Astrocyte of the hippocampus (primary cell): ENCODE results near the gene TAF11L8.
"Not testable (repeated sequence)": the region's sequence is repeated elsewhere in the genome, so short reads cannot be mapped to it uniquely, and the experiment has no call there.

Source experiments
- DNase-seq: peaks from one replicate; pipeline ENCODE4 v3.0.0; 2011; ENCODE audit warnings: low read depth, low spot score

TAF11L8 gene

DNA sequence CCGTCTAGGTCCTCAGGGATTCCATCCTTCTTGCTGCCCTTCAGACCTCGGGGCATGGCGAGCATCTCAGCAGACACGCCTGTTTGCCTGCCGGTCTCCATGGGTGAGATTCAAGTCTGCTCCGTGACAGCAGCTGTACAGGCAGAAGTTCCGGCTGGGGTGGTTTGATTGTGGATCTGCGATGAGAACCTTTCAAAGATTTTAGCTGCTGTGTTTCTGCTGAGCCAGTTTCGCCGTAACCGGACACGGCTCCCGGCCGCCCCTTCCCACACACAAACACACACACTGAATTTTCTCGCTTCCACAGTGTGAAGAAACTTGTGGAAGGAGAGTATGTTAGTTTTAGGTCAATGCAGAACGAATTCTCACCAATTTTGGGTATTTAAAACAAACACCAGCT lies at the start of gene TAF11L8:
TSS of gene TAF11L8 (minus strand) at position 101 of the 400 bp plus-strand sequence.
- not testable (repeated sequence) for DNase-seq

DNA sequence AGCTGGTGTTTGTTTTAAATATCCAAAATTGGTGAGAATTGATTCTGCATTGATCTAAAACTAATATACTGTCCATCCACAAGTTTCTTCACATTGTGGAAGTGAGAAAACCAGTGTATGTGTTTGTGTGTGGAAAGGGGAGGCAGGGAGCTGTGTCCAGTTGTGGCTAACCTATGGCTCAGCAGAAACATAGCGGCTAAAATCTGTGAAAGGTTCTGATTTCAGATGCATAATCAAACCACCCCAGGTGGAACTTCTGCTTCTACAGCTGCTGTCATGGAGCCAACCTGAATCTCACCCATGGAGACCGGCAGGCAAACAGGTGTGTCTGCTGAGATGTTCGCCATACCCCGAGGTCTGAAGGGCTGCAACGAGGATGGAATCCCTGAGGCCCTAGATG lies 43.4 kb upstream of the TAF11L8 start, which contains the start of gene TAF11L14:
TSS of gene TAF11L14 (plus strand) at position 301 of the 400 bp plus-strand sequence.
- no peak for DNase-seq

DNA sequence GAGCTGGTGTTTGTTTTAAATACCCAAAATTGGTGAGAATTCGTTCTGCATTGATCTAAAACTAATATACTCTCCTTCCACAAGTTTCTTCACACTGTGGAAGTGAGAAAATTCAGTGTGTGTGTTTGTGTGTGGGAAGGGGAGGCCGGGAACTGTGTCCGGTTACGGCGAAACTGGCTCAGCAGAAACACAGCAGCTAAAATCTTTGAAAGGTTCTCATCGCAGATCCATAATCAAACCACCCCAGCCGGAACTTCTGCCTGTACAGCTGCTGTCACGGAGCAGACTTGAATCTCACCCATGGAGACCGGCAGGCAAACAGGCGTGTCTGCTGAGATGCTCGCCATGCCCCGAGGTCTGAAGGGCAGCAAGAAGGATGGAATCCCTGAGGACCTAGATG lies 41.0 kb upstream of the TAF11L8 start, which contains the start of gene TAF11L13:
TSS of gene TAF11L13 (plus strand) at position 301 of the 400 bp plus-strand sequence.
- not testable (repeated sequence) for DNase-seq

DNA sequence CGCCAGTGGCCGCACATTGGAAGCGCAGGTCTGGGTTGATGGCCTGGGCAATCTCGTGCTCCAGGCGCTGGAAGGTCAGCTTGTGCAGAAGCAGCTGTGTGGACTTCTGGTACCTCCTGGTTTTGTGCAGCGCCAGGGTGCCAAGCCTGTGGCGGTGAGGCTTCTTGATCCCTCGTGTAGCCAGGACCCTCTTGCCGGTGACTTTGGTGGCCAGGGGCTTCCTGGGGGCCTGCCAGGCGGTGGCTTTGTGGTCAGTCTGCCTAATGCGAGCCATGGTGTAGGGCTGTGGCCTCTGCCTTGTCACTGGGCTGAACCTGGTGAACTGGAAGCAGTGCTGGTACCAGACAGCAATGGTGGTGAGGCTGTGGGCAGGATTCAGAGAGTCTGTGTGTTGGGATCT lies 34.9 kb upstream of the TAF11L8 start:
- no peak for DNase-seq

DNA sequence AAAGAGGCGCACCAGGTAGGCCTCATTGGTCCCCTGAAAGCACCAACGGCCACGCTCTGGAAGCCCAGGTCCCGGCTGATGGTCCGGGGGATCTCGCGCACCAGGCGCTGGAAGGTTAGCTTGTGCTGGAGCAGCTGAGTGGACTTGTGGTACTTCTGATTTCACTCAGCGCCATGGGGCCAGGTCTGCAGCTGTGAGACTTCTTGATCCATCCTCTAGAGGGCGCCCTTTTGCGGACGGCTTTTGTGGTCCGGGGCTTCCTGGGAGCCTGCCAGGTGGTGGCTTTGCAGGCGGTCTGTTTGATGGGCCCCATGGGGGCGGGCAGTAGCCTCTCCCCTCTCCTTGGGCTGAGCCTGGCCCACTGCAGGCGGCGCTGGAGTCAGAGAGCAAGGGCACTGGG lies 29.9 kb upstream of the TAF11L8 start:
- no peak for DNase-seq

DNA sequence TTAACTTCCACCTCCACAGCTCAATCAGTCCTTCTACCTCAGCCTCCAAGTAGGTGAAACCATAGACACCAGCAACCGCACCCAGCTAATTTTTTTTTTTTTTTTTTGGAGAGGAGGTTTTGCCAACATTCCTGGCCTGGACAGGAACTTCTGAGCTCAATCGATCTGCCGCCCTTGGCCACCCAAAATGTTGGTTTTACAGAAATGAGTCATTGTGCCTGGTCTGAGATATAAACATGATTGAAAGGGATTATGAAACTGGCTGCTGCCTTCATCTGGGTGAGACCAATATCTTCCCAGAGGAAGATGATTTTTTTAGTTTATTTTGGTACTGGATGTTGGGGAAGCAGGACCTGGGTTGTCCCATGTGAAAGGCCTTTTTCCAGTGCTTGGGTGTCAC lies 28.6 kb upstream of the TAF11L8 start:
- no peak for DNase-seq

DNA sequence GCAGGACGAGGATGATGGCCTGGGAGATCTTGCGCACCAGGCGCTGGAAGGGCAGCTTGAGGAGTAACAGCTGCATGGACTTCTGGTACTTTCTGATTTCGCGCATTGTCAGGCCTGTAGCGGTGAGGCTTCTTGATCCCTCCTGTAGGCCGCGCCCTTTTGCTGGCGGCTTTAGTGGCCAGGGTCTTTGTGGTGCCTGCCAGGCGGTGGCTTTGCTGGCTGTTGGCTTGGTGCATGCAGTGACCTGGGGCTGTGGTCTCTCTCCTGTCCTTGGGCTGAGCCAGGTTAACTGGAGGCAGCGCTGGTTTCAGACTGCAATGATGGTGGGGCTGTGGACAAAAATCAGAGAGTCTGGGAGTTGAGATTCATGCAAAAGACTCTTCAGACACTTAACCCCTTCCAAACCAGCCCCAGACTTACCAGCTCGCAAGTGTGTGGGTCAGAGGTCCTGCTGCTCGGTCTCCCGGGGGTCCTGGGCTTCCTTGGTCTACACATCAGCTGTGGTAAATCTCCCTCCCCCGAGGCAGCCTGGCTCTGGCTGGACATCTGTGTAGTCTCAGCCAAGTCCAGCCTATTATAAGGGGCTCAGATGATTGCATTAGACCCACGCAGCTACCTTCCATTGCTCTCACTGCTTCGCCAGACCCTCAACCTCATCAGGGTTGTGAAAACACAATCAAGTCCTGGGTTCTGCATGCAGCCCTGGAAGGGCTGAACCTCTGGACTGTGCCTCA lies 24.3 kb upstream of the TAF11L8 start:
- DNase-seq: no peak

DNA sequence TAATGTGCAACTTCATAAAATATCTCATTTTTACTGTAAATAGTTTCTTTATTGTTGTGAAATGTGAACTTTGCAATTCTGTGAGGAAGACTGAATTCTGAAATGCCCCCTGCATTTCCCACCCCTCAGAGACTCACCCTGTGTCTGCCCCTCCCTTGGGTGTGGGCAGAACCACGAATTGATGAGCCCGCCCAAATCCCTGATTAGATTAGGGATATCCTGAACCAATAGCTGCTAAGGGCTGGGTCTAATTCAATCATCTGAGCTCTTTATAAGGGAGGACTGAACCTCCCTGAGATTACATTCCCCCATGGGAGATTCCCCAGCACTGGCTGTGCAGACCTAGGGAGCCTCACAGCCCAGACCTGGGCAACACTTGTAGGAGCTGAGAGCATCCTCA lies 19.3 kb upstream of the TAF11L8 start, which contains the start of gene TAF11L12:
TSS of gene TAF11L12 (plus strand) at position 301 of the 400 bp plus-strand sequence.
- not testable (repeated sequence) for DNase-seq

DNA sequence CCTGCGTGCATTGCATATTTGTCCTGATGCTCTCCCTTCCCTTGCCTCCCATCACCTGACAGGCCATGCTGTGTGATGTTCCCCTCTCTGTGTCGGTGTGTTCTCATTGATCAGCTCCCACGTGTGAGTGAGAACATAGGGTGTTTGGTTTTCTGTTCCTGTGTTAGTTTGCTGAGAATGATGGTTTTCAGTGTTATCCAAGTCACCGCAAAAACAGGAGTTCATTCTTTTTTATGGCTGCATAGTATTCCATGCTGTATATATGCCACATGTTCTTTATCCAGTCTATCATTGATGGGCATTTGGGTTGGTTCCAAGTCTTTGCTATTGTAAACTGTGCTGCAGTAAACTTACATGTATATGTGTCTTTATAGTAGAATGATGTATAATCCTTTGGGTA lies 16.7 kb upstream of the TAF11L8 start:
- DNase-seq: not testable (repeated sequence)

DNA sequence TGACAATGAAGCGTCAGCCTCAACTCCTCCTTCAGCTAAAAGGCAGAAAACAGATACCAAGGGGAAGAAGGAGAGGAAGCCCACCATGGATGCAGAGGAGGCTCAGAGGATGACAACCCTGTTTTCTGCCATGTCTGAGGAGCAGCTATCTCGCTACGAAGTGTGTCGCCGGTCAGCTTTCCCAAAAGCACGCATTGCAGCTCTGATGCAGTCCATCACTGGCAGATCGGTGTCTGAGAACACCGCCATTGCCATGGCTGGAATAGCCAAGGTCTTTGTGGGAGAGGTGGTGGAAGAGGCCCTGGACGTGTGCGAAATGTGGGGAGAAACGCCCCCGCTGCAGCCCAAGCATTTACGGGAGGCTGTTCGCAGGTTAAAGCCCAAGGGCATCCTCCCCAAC lies 14.2 kb upstream of the TAF11L8 start:
- DNase-seq: no peak

DNA sequence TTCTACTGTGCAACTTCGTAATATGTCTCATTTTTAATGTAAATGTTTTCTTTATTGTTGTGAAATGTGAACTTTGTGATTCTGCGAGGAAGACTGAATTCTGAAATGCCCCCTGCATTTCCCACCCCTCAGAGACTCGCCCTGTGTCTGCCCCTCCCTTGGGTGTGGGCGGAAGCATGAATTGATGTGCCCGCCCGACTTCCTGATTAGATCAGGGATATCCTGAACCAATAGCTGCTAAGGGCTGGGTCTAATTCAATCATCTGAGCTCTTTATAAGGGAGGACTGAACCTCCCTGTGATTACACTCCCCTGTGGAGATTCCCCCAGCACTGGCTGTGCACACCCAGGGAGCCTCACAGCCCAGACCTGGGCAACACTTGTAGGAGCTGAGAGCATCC lies 13.1 kb upstream of the TAF11L8 start, which contains the start of gene TAF11L11:
TSS of gene TAF11L11 (plus strand) at position 304 of the 400 bp plus-strand sequence.
- not testable (repeated sequence) for DNase-seq

DNA sequence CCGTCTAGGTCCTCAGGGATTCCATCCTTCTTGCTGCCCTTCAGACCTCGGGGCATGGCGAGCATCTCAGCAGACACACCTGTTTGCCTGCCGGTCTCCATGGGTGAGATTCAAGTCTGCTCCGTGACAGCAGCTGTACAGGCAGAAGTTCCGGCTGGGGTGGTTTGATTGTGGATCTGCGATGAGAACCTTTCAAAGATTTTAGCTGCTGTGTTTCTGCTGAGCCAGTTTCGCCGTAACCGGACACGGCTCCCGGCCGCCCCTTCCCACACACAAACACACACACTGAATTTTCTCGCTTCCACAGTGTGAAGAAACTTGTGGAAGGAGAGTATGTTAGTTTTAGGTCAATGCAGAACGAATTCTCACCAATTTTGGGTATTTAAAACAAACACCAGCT lies 7.0 kb upstream of the TAF11L8 start, which contains the start of gene TAF11L10:
TSS of gene TAF11L10 (minus strand) at position 101 of the 400 bp plus-strand sequence.
- not testable (repeated sequence) for DNase-seq

DNA sequence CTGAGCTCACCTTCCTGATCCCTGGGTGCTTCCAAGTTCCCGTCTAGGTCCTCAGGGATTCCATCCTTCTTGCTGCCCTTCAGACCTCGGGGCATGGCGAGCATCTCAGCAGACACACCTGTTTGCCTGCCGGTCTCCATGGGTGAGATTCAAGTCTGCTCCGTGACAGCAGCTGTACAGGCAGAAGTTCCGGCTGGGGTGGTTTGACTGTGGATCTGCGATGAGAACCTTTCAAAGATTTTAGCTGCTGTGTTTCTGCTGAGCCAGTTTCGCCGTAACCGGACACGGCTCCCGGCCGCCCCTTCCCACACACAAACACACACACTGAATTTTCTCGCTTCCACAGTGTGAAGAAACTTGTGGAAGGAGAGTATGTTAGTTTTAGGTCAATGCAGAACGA lies 3.5 kb upstream of the TAF11L8 start, which contains the start of gene TAF11L9:
TSS of gene TAF11L9 (minus strand) at position 140 of the 400 bp plus-strand sequence.
- DNase-seq: not testable (repeated sequence)

DNA sequence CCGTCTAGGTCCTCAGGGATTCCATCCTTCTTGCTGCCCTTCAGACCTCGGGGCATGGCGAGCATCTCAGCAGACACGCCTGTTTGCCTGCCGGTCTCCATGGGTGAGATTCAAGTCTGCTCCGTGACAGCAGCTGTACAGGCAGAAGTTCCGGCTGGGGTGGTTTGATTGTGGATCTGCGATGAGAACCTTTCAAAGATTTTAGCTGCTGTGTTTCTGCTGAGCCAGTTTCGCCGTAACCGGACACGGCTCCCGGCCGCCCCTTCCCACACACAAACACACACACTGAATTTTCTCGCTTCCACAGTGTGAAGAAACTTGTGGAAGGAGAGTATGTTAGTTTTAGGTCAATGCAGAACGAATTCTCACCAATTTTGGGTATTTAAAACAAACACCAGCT lies 5.1 kb downstream of the TAF11L8 start, which contains the start of gene TAF11L7:
TSS of gene TAF11L7 (minus strand) at position 101 of the 400 bp plus-strand sequence.
- not testable (repeated sequence) for DNase-seq
